Femur (tissue), 1 donor: ENCODE data around the gene TCERG1.

Experiments used
- DNase-seq: peaks from one replicate; pipeline ENCODE4 v3.0.0-alpha.2; 2017

TCERG1 gene

DNA sequence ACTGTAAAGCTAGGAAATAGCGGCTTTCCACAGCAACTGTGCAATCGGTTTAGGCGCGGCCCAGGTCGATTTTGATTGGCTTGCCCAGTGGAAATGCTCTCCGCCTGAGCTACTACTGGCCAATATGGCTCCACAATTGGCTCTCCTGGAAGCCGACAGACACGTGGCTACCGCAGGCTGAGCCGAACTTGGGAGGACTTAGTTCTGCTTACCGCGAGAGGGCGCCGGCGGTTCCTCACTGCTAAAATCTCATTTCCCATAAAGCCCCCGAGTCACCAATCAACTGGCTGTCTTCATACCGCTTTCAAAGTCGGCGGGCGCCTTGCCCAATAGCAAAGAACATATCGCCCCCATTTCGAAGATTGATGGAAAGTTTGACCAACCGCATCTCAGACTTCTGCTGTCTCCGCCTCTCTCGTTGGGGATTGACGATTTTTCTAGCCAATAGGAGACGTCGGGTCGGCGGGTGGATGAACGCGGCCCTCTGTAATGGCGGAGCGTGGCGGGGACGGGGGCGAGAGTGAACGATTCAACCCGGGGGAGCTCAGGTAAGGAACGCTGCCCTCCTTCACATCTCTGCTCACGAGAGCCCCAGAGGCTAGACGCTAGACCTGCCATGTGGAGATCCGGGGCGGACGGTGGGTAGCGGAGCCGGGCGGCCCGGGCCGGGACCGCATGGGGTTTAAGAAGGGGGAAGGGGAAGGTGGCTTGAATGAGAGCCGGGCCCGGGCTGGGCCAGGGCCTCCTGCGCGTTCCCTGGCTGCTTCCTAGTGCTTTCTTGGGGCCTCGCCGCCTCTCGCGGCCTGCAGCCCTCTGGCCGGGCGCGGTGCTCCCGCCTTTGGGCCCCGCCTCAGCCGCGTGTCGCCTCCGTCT is at the start of gene TCERG1:
TSS of gene TCERG1 (plus strand) at position 473 of the 873 bp plus-strand sequence. CDS start at position 490, 17 bp downstream.
- peak; percentile 99 for DNase-seq

GRCh38 chr5:146398826-146399225 is 48.3 kb upstream of the TCERG1 start:
- no peak for DNase-seq

- DNase-seq = no peak
Measured at GRCh38 chr5:146399481-146399880, 47.7 kb upstream of the TCERG1 start.

GRCh38 chr5:146400201-146400600 is 46.9 kb upstream of the TCERG1 start:
- DNase-seq = no peak

DNA sequence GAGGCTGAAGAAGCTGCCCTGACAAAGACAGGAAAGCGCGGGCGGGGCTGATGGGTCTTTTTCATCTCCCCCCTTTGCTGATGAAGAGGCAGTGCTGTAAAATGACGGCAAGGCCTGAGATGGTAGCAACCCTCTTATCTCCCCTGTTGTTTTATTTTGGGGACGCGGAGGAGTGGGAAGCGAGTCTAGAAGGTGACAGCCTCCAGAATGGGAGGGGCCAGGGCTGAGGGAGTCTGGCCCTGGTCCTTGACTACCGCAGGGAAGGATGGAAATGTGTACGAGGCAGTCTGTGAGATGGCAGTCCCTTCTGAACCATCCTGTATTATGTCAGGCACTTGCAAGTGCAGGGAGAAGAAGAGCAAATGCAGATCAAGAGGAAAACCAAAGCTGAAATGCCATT is 46.1 kb upstream of the TCERG1 start:
- DNase-seq = no peak

DNA sequence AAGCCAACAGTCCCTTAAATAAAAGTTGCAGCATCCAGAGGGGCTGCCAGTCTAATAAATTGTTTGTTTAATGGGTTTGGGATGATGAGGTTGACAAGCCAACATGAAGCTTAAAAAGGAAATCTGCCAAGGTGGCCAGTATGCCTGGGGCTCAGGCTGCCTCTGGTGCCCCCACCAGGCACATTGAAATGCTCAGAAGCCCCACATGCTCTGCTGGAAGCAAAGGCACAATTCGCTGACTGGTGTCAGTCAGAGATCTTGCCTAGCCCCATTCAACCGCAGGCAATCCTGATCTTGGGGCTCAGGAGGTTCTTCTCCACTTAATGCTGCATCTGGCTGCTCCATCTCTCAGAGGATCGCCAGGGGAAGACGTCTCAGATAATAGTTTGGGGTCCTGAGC is 44.2 kb upstream of the TCERG1 start:
- no peak for DNase-seq

GRCh38 chr5:146409054-146409671 is 38.0 kb upstream of the TCERG1 start:
- DNase-seq = no peak

- DNase-seq = no peak
Measured at GRCh38 chr5:146410272-146410671, 36.9 kb upstream of the TCERG1 start.

DNA sequence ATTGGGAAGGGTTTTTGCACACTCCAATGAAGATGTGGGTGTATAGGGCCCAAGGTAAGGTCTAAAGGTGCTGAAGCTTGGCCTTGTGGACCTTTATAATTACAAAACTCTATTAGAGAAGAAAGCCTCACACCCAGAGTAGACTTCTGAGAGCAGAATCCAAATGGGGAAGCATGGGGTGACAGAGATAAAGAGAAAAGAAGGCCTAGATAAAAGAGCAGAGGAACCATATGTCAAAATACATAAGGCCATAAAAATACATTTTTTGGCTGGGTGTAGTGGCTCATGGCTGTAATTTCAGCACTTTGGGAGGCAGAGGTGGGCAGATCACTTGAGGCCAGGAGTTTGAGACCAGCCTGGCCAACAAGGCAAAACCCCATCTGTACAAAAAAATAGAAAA is 27.4 kb upstream of the TCERG1 start:
- DNase-seq = no peak

GRCh38 chr5:146425023-146425422 is 22.1 kb upstream of the TCERG1 start:
- no peak for DNase-seq

GRCh38 chr5:146426305-146426704 is 20.8 kb upstream of the TCERG1 start:
- no peak for DNase-seq

GRCh38 chr5:146426853-146427618 is 20.1 kb upstream of the TCERG1 start:
- DNase-seq = no peak

- no peak for DNase-seq
Measured at GRCh38 chr5:146427619-146427997, 19.5 kb upstream of the TCERG1 start.

GRCh38 chr5:146428658-146429057 is 18.5 kb upstream of the TCERG1 start:
- no peak for DNase-seq

- no peak for DNase-seq
Measured at GRCh38 chr5:146440353-146440752, 6.8 kb upstream of the TCERG1 start.

DNA sequence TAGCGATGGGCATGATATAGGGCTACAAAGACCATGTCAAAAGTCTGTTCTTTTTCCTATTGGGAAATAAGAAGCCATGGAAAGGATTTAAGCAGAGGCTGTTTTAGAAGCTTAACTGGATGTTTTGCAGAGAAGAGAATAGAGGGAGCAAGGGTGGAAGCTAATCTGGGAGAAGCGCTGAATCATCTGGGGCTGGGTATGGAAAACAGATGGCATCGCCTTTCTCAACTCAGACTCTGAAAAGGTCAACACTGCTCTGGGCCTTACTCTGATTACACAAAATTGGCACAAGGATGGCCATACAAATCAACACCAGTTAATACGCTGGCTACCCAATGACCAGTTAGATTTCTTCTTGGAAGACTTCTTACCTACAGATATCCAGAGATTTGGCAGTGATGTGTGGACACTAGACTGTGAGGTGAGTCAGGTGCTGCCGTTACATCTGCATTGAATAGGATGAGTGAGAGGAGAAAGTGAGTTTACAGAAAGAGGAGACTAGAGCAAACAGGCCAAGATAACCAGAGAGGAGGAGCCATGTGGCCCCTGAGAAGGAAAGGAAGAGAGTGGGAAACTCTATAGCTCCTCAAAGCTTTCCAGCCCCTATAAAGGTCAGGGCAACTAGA is 6.2 kb upstream of the TCERG1 start:
- no peak for DNase-seq

DNA sequence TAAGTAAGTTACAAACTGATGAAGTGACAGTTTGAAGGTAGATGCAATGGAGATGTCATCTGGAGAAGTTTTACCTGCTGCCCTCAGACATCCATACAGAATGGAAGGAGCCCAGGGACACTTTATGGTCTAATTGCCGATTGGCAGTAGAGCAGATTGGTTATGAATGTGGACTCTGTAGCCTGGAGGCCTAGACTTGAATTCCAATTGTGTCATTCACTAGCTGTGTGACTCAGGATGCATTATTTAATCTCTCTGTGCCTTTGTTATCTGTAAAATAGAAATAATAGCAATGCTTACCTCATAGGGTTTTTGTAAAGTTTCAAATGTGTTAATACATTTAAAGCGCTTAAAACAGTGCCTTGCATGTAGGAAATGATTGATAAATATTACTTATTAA is 5.2 kb upstream of the TCERG1 start:
- no peak for DNase-seq

GRCh38 chr5:146447734-146448380 is 724 bp downstream of the TCERG1 start:
- DNase-seq = no peak

DNA sequence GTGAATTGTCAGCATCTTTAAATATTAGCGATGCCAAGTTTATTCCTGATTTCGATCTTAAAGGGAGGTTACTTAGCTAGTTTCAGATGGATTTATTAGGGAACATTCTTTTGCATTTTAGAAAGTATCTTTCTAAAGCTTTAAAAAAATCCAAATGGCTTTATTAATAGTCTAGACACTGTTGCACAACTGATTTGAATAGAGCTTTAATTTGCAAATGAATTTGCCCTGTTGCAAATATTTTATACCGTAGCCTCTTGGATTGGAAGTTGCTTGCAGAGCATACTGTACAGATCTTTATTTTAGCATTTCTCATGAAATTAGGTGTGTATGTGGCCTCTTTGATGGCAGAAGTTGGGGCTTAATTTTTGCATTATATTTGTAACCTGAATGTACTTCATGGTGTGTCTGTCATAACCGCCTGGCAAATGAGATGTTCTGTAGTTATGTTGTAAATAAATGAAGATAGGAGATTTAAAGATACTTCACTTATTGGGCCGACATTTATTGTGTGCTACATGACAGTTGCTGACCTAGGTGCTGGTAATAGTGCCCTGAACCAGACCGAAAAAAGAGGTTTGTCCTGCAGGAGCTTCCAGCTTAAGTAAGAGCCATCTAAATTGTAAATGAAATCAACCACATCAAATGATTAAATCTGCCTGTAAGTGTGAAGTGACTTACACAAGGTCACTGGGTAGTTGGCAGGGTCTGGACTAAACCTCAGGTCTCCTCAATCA is 1.8 kb downstream of the TCERG1 start:
- no peak for DNase-seq

GRCh38 chr5:146450002-146450401 is 2.9 kb downstream of the TCERG1 start:
- no peak for DNase-seq

DNA sequence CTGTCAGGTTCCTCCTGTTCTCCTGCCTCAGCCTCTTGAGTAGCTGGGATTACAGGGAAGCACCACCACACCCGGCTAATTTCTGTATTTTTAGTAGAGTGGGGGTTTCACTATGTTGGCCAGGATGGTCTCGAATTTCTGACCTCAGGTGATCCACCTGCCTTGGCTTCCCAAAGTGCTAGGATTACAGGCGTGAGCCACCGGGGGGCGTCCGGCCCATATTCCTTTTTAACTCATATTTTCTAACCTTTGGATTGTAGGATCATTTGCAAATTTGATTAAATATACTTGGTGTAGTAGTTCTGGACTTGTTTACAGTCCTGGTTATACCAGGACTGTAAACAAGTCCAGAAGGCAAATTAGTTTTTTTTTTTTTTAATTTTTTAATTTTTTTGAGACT is 4.3 kb downstream of the TCERG1 start:
- DNase-seq = no peak

DNA sequence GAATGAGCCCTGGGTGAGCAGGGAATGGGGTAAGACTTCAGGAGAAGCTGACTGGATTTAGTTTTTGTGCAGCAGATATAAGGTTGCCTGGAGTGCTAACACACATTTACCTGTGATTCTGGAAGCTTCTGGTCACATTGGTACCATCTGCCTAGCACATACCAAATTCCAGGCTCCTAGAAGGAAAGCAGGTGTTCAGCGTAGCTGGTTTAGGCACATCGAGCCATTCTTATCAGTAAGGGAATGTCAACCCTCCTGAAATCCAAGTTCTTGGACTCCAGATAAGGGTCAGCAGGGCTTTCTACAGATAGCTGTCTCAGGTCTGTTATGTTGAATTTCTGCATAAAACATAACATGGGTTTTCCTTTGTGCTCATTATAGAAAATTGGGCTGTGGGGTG is 10.3 kb downstream of the TCERG1 start:
- no peak for DNase-seq
